A673 (cell line): ENCODE measurements around the gene PTPN21. TPM values are rescaled to one million over a fixed set of nuclear protein-coding genes. Genes with fewer than 3 reads are reported as not detected.
A peak's percentile ranks its signal among the peaks of the same experiment; 100 is the strongest.

ENCODE experiments used
- BruUV-seq: library from RNA; stranded (reverse); fragments of 400-500 nt; replicated peaks from 2 replicates; lab custom pipeline; 2021; lab: Mats Ljungman, UMichigan
- CTCF ChIA-PET: fragments of 300-600 bp; sonication (Branson Sonifier 250); formaldehyde crosslinking; loops from one replicate; lab custom pipeline; 2022; ENCODE audit warnings: antibody characterized with exemption; lab: Charles Lee
- POLR2A ChIA-PET: fragments of 300-600 bp; sonication (Branson Sonifier 250); formaldehyde crosslinking; loops from one replicate; lab custom pipeline; 2022; ENCODE audit warnings: antibody characterized with exemption; ENCODE audit not compliant: low non-redundant PET; lab: Charles Lee
- DNase-seq: peaks from one replicate; pipeline ENCODE4 v3.0.0-alpha.2; 2015; ENCODE audit warnings: low spot score
- H3K27ac ChIP-seq: fragments of 200-600 bp; sonication (generic); 2 replicates; pipeline ENCODE4 v1.5.1; 2016; ENCODE audit warnings: mixed run types, low read depth, mild to moderate bottlenecking, mixed read lengths, antibody characterized with exemption, low read length; ENCODE audit not compliant: poor library complexity, severe bottlenecking
- H3K27me3 ChIP-seq: fragments of 200-600 bp; sonication (generic); replicated peaks from 2 replicates; pipeline ENCODE4 v1.6.1; 2017; ENCODE audit warnings: mixed run types, low read depth, mild to moderate bottlenecking, mixed read lengths, antibody characterized with exemption, low read length; ENCODE audit not compliant: insufficient read depth, poor library complexity
- H3K36me3 ChIP-seq: fragments of 200-600 bp; sonication (generic); 2 replicates; pipeline ENCODE4 v1.6.1; 2016; ENCODE audit warnings: mixed run types, mild to moderate bottlenecking, mixed read lengths, antibody characterized with exemption, low read length; ENCODE audit not compliant: insufficient read depth, poor library complexity, severe bottlenecking
- H3K4me1 ChIP-seq: fragments of 200-600 bp; sonication (generic); 2 replicates; pipeline ENCODE4 v1.6.1; 2017; ENCODE audit warnings: mixed run types, mild to moderate bottlenecking, mixed read lengths, antibody characterized with exemption, low read length; ENCODE audit not compliant: insufficient read depth, poor library complexity, severe bottlenecking
- H3K4me3 ChIP-seq: fragments of 200-600 bp; sonication (generic); 2 replicates; pipeline ENCODE4 v1.5.1; 2016; ENCODE audit warnings: low read depth, mixed run types, mild to moderate bottlenecking, mixed read lengths, low read length; ENCODE audit not compliant: poor library complexity, severe bottlenecking
- H3K9me3 ChIP-seq: fragments of 200-600 bp; sonication (generic); 2 replicates; pipeline ENCODE4 v1.6.1; 2016; ENCODE audit warnings: mixed run types, low read depth, mild to moderate bottlenecking, mixed read lengths, antibody characterized with exemption, low read length; ENCODE audit not compliant: poor library complexity, severe bottlenecking
- CTCF ChIP-seq: fragments of 300-800, 200-600 bp; sonication (generic); conservative IDR thresholded peaks from 2 replicates; pipeline ENCODE4 v1.5.1; 2017; ENCODE audit warnings: low read depth, mild to moderate bottlenecking, antibody characterized with exemption, low read length, moderate library complexity, mixed read lengths
- EZH2 ChIP-seq: fragments of 200-600 bp; sonication (generic); IDR thresholded peaks from 2 replicates; pipeline ENCODE4 v1.6.1; 2017; ENCODE audit warnings: borderline replicate concordance, low read depth, mild to moderate bottlenecking, mixed read lengths, antibody characterized with exemption, low read length; ENCODE audit not compliant: poor library complexity, severe bottlenecking
- intact Hi-C: fragments of 100-400 bp; cut with micrococcal nuclease; formaldehyde crosslinking; loops from one replicate; pipeline ENCODE4 v1.10.0; 2022; ENCODE audit not compliant: unreplicated experiment
- total RNA-seq: library from RNA; stranded (reverse); gene quantifications from 2 replicates; pipeline ENCODE4 v1.2.3, GENCODE V29; 2021

The PTPN21 gene
- total RNA-seq, 1 experiment from 2014 or later: 6.1 TPM

GRCh38 chr14:88492272-88493089 is 62.3 kb downstream of the PTPN21 start:
- DNase-seq: peak; percentile 82
- no peak overlapping the region for H3K4me3 ChIP-seq
- BruUV-seq: no TSS peak
- ChIA-PET POLR2A (no interaction called here), CTCF (interaction anchor here (1.0 kb wide), 1 partner anchor 67 kb away, joined by 3 read pairs; no protein-coding TSS in a partner anchor)
- H3K4me1 ChIP-seq: no peaks in the 10 kb centered on the region
- TF ChIP-seq EZH2 (no peak), CTCF (peak; percentile 88)
- H3K9me3 ChIP-seq: no peaks in the 10 kb centered on the region
- H3K27me3 ChIP-seq: no peaks in the 10 kb centered on the region
- H3K27ac ChIP-seq: no peak overlapping the region
- intact Hi-C loops: loop anchor here (1.0 to 5.0 kb wide), 3 partner anchors 68 to 520 kb away; no protein-coding TSS in a partner anchor
- no peaks in the 10 kb centered on the region for H3K36me3 ChIP-seq

- H3K36me3 ChIP-seq: no peaks in the 10 kb centered on the region
- no peak for DNase-seq
- no peaks in the 10 kb centered on the region for H3K9me3 ChIP-seq
- no peak overlapping the region for H3K4me3 ChIP-seq
- ChIA-PET POLR2A (no interaction called here), CTCF (no interaction called here)
- H3K27me3 ChIP-seq: no peaks in the 10 kb centered on the region
- no TSS peak for BruUV-seq
- intact Hi-C loops: loop anchor here (5.0 kb wide), 2 partner anchors 298 to 522 kb away; no protein-coding TSS in a partner anchor
- no peaks in the 10 kb centered on the region for H3K4me1 ChIP-seq
- no peak overlapping the region for H3K27ac ChIP-seq
- TF ChIP-seq CTCF: no peak
- no peak for TF ChIP-seq EZH2
Measured at GRCh38 chr14:88490168-88490567, 64.6 kb downstream of the PTPN21 start.

GRCh38 chr14:88488897-88489296 is 65.9 kb downstream of the PTPN21 start:
- Histone ChIP-seq H3K27me3 (no peaks in the 10 kb centered on the region), H3K36me3 (no peaks in the 10 kb centered on the region), H3K4me3 (no peak overlapping the region), H3K4me1 (no peaks in the 10 kb centered on the region), H3K9me3 (no peaks in the 10 kb centered on the region), H3K27ac (no peak overlapping the region)
- no peak for DNase-seq
- TF ChIP-seq CTCF (no peak), EZH2 (no peak)
- no TSS peak for BruUV-seq
- CTCF ChIA-PET: no interaction called here
- POLR2A ChIA-PET: no interaction called here
- intact Hi-C loops: no loop called here
